Germinal center (tissue), 1 donor: ENCODE results near the gene CYP26A1.

Experiments used
- DNase-seq: peaks from one replicate; pipeline ENCODE4 v3.0.0; 2012; ENCODE audit warnings: mixed read lengths, low spot score

CYP26A1 gene

GRCh38 chr10:93064874-93065660, 8.6 kb upstream of the CYP26A1 start:
- no peak for DNase-seq

GRCh38 chr10:93065675-93066543, 7.8 kb upstream of the CYP26A1 start:
- no peak for DNase-seq

GRCh38 chr10:93066544-93066913, 7.2 kb upstream of the CYP26A1 start:
- no peak for DNase-seq

DNA sequence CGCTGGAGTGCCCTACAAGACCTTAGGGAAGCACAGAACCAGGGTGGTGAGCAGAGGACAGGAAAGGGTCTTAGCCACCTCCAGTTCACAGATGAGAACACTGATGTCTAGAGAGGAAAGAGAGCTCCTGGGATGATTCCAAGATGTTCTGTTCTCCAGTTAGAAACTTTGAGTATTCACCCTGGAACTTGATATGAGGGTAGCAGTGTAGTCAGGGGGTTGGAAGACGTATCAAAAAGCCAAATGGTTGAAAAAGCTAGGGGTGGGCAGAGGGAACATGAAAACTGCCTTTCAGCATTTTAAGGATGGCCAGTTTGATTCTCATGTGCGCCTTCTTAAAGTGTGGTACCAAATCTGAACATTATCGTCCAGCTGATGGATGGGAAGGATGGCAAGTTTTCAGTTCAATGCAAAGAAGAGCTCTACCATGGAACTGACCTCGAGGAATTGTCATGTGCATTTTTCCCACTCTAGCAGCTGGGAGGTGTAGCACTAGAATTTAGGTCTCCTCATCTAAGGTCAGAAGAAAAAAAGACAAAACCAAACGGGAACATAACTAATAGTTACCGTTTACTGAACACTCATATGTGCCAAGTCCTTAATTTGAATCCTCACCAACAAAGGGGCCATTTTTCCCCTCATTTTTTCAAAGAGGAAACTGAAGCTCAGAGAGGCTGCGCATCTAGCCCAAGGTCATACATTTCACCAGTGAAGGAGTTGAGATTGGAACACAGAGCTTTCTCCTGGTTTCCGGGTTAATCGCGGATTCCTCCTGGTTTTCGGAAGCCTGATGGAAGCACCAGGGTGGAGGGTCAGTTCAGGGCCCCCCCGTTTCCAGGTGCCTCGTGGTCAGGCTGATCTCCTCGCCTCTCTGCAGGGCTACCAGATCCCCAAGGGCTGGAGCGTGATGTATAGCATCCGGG, 6.0 kb upstream of the CYP26A1 start:
- DNase-seq: no peak

DNA sequence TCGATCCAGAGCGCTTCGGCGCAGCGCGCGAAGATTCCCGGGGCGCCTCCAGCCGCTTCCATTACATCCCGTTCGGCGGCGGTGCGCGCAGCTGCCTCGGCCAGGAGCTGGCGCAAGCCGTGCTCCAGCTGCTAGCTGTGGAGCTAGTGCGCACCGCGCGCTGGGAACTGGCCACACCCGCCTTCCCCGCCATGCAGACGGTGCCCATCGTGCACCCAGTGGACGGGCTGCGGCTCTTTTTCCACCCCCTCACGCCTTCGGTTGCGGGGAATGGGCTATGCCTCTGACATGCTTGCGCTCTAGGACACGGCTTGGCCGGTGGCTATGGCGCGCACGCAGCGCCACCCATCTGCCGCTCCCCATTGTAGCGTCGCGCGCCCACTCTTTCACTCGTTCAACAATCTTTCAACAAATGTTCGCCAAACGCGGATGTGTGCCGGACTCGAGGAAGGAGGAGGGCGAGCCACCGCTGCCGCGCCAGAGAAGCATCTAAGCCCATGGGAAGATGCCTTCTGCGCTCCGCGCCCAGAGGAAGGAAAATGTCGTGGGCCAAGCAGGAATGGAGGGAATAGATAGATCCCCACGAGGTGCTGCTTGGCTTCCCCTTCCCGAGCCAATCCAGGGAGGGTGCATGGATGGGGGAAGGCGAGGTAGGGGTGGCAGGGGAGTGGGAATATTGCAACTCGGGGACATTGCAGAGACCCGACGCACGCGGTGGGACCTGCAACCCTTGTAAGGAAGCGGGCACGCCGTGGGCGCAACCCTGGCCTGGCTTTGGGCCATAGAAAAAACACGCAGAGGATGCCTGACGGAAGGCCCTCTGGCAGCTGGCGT, 5.1 kb upstream of the CYP26A1 start:
- no peak for DNase-seq

- no peak for DNase-seq
These were observed 4.5 kb upstream of the CYP26A1 start for GRCh38 chr10:93069245-93069561.

- DNase-seq: no peak
These were observed 3.1 kb upstream of the CYP26A1 start for GRCh38 chr10:93070378-93071176.

DNA sequence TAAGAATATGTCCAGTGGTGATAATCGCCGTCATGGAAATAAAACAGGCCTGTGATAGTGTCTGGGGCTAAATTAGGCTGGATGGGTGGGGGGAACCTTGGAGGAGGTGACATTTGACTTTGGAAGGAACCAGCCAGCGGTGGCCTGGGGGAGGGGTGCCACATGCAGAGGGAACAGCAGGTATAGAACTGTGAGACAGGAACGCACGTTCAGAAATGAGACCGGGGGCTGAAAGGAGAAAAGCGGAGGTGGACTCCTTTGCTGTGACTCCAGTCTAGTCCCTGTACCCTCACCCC, 2.6 kb upstream of the CYP26A1 start:
- DNase-seq: no peak

DNA sequence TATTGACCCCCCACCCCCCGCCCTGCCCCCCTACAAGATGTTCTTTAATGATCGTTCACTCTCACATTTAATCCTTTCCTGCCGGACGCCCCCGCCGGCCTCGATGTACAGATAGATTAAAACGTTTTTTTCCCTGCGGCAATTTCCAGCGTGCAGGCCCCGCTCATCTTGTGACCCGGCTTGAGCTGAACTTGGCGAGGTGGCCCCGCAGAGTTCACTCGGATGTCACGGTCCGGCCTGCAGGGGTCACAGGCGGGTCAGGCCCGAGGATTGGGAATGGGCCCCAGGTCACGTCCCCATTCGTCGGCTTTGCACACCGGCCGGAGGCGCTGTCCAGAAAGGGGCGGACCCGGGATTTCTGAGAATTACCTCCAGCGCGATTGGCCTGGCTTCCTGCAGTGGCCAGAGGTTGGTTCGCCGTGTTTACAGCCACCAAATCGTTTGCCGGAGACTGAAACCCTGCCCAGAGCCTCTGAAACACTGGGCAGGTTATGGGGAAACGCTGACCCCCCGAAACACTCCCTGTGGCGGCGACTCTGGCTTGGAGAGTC, 1.9 kb upstream of the CYP26A1 start:
- no peak for DNase-seq

DNA sequence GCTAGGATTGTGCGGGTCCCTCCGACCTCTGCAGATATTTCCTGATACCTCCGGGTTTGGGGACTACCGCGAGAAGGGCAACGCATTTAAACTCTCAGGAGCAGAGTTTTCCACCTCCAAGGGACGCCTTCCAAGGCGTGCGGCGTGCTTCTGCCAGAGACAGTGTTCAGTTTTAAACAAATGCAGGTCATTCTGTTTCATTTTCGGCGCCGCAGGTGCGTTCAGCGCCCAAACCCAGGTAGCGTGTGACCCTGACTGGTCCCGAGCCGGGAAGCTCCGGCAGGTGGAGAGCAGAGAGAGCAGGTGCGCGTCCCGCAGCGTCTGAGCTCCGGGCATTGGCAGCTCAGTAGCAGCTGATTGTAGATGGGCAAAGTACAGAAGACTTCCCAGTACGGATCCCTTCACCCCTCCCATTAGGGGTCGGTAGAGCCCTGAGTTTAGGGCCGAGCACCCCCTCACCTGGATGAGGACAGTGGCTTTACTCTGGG, 1.4 kb upstream of the CYP26A1 start:
- no peak for DNase-seq

DNA sequence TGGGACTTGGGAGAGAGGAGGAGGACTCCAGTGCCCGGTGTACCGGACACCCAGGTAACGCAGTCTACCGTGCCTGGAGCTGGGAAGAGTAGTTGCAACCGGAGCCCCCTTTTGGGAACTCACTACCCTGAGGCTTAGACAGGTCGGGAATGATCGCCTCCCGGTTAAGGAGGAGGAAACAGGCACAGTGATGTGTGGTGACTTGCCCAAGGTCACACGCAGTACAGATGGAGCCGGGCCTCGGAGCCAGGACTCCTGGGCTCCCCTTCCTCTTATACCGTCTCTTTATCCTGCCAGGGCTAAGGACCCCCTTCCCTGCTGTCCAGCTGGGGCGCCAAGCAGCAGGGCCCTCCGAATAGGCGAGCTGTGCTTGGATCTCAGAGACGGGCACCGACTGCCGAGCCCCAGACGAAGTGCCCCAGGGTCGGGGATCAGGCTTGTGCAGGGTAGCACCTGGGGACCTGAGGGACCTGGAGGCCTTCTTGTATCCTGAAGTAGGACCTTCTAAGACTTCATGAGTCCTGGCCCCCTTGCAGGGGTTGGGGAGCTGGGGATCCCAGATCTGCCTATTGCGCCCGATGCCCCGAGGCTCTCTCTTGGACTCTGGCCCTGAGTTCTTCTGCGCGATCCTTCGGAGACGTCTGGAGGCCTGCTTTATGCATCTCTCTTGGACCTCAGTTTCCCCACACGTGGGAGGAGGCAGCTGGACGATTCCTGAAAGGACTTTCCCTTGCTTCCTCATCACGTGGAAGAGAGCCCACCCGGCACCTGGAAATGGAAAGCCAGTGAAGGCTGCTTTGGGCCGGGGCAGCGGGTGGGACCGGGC, 767 bp upstream of the CYP26A1 start:
- DNase-seq: no peak

- DNase-seq: peak; percentile 50
These were observed 479 bp downstream of the CYP26A1 start for GRCh38 chr10:93074147-93074596.

DNA sequence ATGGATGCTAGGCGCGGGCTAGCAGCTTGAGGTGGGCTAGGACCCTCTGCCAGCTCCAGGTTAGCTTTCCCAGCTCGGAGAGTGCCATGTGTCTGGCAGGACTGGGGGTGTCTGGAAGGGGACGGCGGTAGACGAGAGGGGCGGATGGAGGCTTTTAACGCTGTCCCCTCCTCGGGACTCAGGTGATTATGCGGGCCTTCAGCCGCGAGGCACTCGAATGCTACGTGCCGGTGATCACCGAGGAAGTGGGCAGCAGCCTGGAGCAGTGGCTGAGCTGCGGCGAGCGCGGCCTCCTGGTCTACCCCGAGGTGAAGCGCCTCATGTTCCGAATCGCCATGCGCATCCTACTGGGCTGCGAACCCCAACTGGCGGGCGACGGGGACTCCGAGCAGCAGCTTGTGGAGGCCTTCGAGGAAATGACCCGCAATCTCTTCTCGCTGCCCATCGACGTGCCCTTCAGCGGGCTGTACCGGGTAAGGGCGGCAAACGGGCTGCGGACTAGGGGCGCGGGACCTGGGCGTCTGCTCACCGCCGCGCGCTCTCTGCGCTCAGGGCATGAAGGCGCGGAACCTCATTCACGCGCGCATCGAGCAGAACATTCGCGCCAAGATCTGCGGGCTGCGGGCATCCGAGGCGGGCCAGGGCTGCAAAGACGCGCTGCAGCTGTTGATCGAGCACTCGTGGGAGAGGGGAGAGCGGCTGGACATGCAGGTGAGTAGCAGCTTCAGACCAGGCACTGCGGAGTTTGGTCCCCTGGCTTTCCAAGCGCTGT, 1.1 kb downstream of the CYP26A1 start:
- no peak for DNase-seq

- DNase-seq: no peak
These were observed 1.9 kb downstream of the CYP26A1 start for GRCh38 chr10:93075369-93076221.

DNA sequence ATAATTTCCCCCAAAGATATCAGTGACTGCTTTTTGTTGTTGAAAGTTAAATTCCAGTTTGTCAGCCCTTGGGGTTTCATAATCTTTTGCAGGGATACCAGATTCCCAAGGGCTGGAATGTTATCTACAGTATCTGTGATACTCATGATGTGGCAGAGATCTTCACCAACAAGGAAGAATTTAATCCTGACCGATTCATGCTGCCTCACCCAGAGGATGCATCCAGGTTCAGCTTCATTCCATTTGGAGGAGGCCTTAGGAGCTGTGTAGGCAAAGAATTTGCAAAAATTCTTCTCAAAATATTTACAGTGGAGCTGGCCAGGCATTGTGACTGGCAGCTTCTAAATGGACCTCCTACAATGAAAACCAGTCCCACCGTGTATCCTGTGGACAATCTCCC, 3.2 kb downstream of the CYP26A1 start:
- DNase-seq: no peak

GRCh38 chr10:93077860-93078337, 4.2 kb downstream of the CYP26A1 start:
- no peak for DNase-seq

- DNase-seq: no peak
These were observed 6.1 kb downstream of the CYP26A1 start for GRCh38 chr10:93079663-93080349.
